Trophoblast cell (in vitro differentiated cells and primary cell): ENCODE data around the gene SLAMF1.

Source experiments
- DNase-seq, 2 donors: peaks; one replicate each; pipeline ENCODE4 v3.0.0-alpha.2; 2016
- H2AFZ ChIP-seq: 2 replicates; pipeline ENCODE4 v1.6.1; 2013; ENCODE audit warnings: low read length, moderate library complexity, mild to moderate bottlenecking; ENCODE audit not compliant: insufficient read depth, poor library complexity
- H2AK5ac ChIP-seq: 2 replicates; pipeline ENCODE4 v1.6.1; 2013; ENCODE audit warnings: mild to moderate bottlenecking, low read length
- H2BK120ac ChIP-seq: 2 replicates; pipeline ENCODE4 v1.6.1; 2013; ENCODE audit warnings: low read length, mild to moderate bottlenecking, moderate library complexity; ENCODE audit not compliant: insufficient read depth, poor library complexity
- H2BK12ac ChIP-seq: 2 replicates; pipeline ENCODE4 v1.6.1; 2013; ENCODE audit warnings: mild to moderate bottlenecking, low read length, moderate library complexity
- H2BK5ac ChIP-seq: 2 replicates; pipeline ENCODE4 v1.6.1; 2013; ENCODE audit warnings: low read length, low read depth, moderate library complexity, mild to moderate bottlenecking; ENCODE audit not compliant: poor library complexity
- H3K14ac ChIP-seq: 2 replicates; pipeline ENCODE4 v1.6.1; 2013; ENCODE audit warnings: mild to moderate bottlenecking, low read length
- H3K18ac ChIP-seq: 2 replicates; pipeline ENCODE4 v1.6.1; 2013; ENCODE audit warnings: mild to moderate bottlenecking, low read length
- H3K23ac ChIP-seq: 2 replicates; pipeline ENCODE4 v1.6.1; 2013; ENCODE audit warnings: low read length
- H3K27ac ChIP-seq: 2 replicates; pipeline ENCODE4 v1.5.1; 2013; ENCODE audit warnings: low read depth, mild to moderate bottlenecking, inconsistent platforms, low read length, moderate library complexity
- H3K27me3 ChIP-seq: 2 replicates; pipeline ENCODE4 v1.6.1; 2013; ENCODE audit warnings: inconsistent platforms, mild to moderate bottlenecking, low read length, moderate library complexity; ENCODE audit not compliant: insufficient read depth
- H3K36me3 ChIP-seq, 2 experiments: 1 replicate in 1 of 2; 2 replicates in 1 of 2; pipeline ENCODE4 v1.6.1; 2013; ENCODE audit warnings: low read length in 2 of 2, mild to moderate bottlenecking in 2 of 2, moderate library complexity in 1 of 2; ENCODE audit not compliant: insufficient read depth in 2 of 2, control insufficient read depth in 1 of 2
- H3K4ac ChIP-seq: 2 replicates; pipeline ENCODE4 v1.6.1; 2013; ENCODE audit warnings: low read depth, mild to moderate bottlenecking, low read length, moderate library complexity
- H3K4me1 ChIP-seq, 2 experiments: 1 replicate in 1 of 2; 2 replicates in 1 of 2; pipeline ENCODE4 v1.6.1; 2013; ENCODE audit warnings: low read length in 2 of 2, mild to moderate bottlenecking in 2 of 2, moderate library complexity in 1 of 2; ENCODE audit not compliant: insufficient read depth in 2 of 2, control insufficient read depth in 1 of 2
- H3K4me2 ChIP-seq: 2 replicates; pipeline ENCODE4 v1.6.1; 2013; ENCODE audit warnings: inconsistent platforms, mild to moderate bottlenecking, low read length, moderate library complexity
- H3K4me3 ChIP-seq: 2 replicates; pipeline ENCODE4 v1.5.1; 2013; ENCODE audit warnings: mild to moderate bottlenecking, low read depth, low read length, inconsistent platforms
- H3K79me1 ChIP-seq: one replicate; pipeline ENCODE4 v1.6.1; 2013; ENCODE audit warnings: low read length
- H3K79me2 ChIP-seq: 2 replicates; pipeline ENCODE4 v1.6.1; 2013; ENCODE audit warnings: low read length, mild to moderate bottlenecking; ENCODE audit not compliant: control insufficient read depth, insufficient read depth, poor library complexity
- H3K9ac ChIP-seq: 2 replicates; pipeline ENCODE4 v1.6.1; 2013; ENCODE audit warnings: mild to moderate bottlenecking, low read length
- H3K9me3 ChIP-seq: 2 replicates; pipeline ENCODE4 v1.6.1; 2013; ENCODE audit warnings: low read depth, mild to moderate bottlenecking, control low read depth, inconsistent platforms, low read length; ENCODE audit not compliant: insufficient read depth
- H4K12ac ChIP-seq: 2 replicates; pipeline ENCODE4 v1.6.1; 2013; ENCODE audit warnings: low read depth, mild to moderate bottlenecking, low read length, moderate library complexity
- H4K8ac ChIP-seq: 2 replicates; pipeline ENCODE4 v1.6.1; 2013; ENCODE audit warnings: low read depth, mild to moderate bottlenecking, low read length, moderate library complexity
- H4K91ac ChIP-seq: one replicate; pipeline ENCODE4 v1.6.1; 2013; ENCODE audit warnings: low read depth, mild to moderate bottlenecking, low read length, moderate library complexity
- WGBS: extraction: QIAGEN DNeasy Blood & Tissue Kit; methylation state at CpG from one replicate; pipeline ENCODE4 v1.1.7; 2013; ENCODE audit warnings: missing lambda C conversion rate; ENCODE audit not compliant: insufficient read length, insufficient coverage; ENCODE audit errors: extremely low coverage; 5-methylcytosine and 5-hydroxymethylcytosine counted together

SLAMF1 gene

DNA sequence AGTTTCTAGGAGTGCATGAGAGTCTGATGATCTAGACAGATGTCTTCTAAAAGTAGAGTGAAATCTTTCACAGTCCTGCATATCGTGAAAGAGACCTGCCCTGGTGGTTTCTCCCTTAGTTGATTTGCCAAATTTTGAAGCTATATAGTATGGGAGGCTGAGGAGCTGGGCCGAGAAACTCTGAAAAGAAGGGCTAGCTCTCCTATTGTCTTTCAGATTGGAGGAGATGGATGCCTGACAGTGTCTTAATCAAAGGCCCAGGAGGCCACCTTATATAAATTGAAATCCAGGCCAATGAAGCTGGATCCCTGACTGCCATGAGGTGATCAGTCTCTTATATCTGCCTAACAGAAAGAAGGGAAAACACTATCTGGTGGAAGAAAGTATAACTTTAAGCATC, 49.1 kb downstream of the SLAMF1 start:
- Histone ChIP-seq H3K79me1 (no peaks in the 10 kb centered on the region), H3K27me3 (no peaks in the 10 kb centered on the region), H4K8ac (no peak overlapping the region), H3K14ac (no peak overlapping the region), H3K4me2 (no peak overlapping the region), H3K18ac (no peak overlapping the region), H2BK12ac (no peak overlapping the region), H3K27ac (no peak overlapping the region), H2BK120ac (no peak overlapping the region), H2BK5ac (no peak overlapping the region), H4K91ac (no peak overlapping the region), H3K9me3 (no peaks in the 10 kb centered on the region), H3K4ac (no peak overlapping the region), H3K36me3 (no peaks in the 10 kb centered on the region), H3K4me1 (no peaks in the 10 kb centered on the region), H3K23ac (no peak overlapping the region), H4K12ac (no peak overlapping the region), H3K79me2 (no peaks in the 10 kb centered on the region), H3K9ac (no peak overlapping the region), H2AFZ (no peak overlapping the region), H3K4me3 (no peak overlapping the region), H2AK5ac (no peak overlapping the region)
- no peak for DNase-seq
- no CpG with 5 or more reads among the region's 2 CpGs for WGBS

DNA sequence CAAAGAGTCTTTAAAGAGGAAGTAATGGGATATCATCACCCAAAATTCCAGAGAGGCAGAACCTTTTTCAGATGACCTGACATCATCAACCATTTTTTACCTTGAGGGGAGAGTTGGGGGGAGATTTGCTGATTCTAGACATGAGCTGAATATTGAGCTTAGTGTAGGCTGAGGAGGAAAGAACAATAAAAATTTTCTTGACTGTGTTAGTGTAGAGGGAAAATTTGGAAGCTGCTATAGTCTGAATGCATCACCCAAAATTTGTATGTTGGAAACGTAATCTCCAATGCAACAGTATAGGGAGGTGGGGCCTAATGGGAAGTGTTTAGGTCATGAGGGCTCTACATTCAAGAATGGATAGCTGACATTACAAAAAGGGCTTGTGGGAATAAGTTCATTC, 49.8 kb downstream of the SLAMF1 start:
- no peak overlapping the region for H3K27ac ChIP-seq
- H3K4me2 ChIP-seq, result no peak overlapping the region
- H2AFZ ChIP-seq, result no peak overlapping the region
- no peaks in the 10 kb centered on the region for H3K27me3 ChIP-seq
- H2BK5ac ChIP-seq, result no peak overlapping the region
- no peak overlapping the region for H3K23ac ChIP-seq
- H3K4ac ChIP-seq, result no peak overlapping the region
- no peak overlapping the region for H4K12ac ChIP-seq
- no peak overlapping the region for H4K8ac ChIP-seq
- H3K79me2 ChIP-seq, result no peaks in the 10 kb centered on the region
- H3K18ac ChIP-seq, result no peak overlapping the region
- no peak overlapping the region for H4K91ac ChIP-seq
- no peaks in the 10 kb centered on the region for H3K9me3 ChIP-seq
- WGBS, result no CpG with 5 or more reads among the region's 1 CpG
- H3K14ac ChIP-seq, result no peak overlapping the region
- no peak overlapping the region for H2BK120ac ChIP-seq
- no peaks in the 10 kb centered on the region for H3K79me1 ChIP-seq
- H3K4me1 ChIP-seq, result no peaks in the 10 kb centered on the region
- H3K9ac ChIP-seq, result no peak overlapping the region
- H3K36me3 ChIP-seq, result no peaks in the 10 kb centered on the region
- no peak overlapping the region for H2AK5ac ChIP-seq
- no peak for DNase-seq
- no peak overlapping the region for H3K4me3 ChIP-seq
- no peak overlapping the region for H2BK12ac ChIP-seq

DNA sequence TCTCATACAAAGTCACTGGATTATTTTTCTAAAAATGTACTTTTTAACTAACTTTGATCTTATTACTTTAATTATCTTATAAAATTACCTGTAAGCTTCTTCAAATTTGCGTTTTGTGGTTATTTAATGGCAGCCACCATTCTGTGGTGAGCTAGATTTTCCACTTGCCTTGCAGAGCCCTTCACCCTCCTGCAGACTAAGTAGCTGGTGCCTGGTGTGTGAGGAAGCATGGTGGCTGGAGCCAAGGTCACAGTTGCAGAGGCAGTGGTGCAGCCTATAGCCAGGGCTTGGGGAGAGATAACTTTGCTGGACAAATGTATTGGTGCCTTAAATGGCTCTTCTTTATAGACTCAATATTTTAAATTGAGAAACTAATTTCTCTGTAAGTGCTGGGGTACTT, 56.4 kb downstream of the SLAMF1 start:
- H3K27ac ChIP-seq, result no peak overlapping the region
- H4K12ac ChIP-seq, result no peak overlapping the region
- H3K23ac ChIP-seq, result no peak overlapping the region
- H2AFZ ChIP-seq, result no peak overlapping the region
- no peak overlapping the region for H3K4ac ChIP-seq
- H3K79me1 ChIP-seq, result no peaks in the 10 kb centered on the region
- H3K9ac ChIP-seq, result no peak overlapping the region
- no peaks in the 10 kb centered on the region for H3K27me3 ChIP-seq
- no peak overlapping the region for H4K91ac ChIP-seq
- no peak overlapping the region for H3K18ac ChIP-seq
- no peak overlapping the region for H3K14ac ChIP-seq
- no peaks in the 10 kb centered on the region for H3K36me3 ChIP-seq
- H4K8ac ChIP-seq, result no peak overlapping the region
- no peaks in the 10 kb centered on the region for H3K79me2 ChIP-seq
- no peak overlapping the region for H2BK120ac ChIP-seq
- H3K9me3 ChIP-seq, result peaks cover 2% of the 10 kb centered on the region
- no peak overlapping the region for H2BK5ac ChIP-seq
- H3K4me3 ChIP-seq, result no peak overlapping the region
- no peak for DNase-seq
- H3K4me1 ChIP-seq, result no peaks in the 10 kb centered on the region
- H2BK12ac ChIP-seq, result no peak overlapping the region
- H3K4me2 ChIP-seq, result no peak overlapping the region
- no peak overlapping the region for H2AK5ac ChIP-seq
- no CpG with 5 or more reads among the region's 1 CpG for WGBS

DNA sequence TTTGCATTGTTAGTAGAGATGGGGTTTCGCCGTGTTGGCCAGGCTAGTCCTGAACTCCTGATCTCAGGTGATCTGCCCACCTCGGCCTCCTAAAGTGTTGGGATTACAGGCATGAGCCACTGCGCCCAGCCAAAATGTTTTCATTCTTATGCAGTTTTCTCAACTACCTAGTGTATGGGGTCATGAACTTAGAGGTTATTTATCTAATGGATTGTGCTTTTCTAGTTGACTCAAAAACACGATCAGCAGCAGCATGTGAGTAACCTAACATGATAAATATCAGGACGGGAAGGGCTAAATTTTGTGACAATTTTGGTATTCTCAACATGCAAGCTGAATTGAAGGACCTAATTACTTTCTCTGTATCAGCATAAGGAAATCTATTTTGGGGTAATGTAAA, 58.4 kb downstream of the SLAMF1 start:
- Histone ChIP-seq H2BK5ac (no peak overlapping the region), H3K4me1 (no peaks in the 10 kb centered on the region), H3K18ac (no peak overlapping the region), H3K9ac (no peak overlapping the region), H3K4me2 (no peak overlapping the region), H3K36me3 (no peaks in the 10 kb centered on the region), H3K4me3 (no peak overlapping the region), H3K4ac (no peak overlapping the region), H4K12ac (no peak overlapping the region), H4K8ac (no peak overlapping the region), H2AK5ac (no peak overlapping the region), H3K79me2 (no peaks in the 10 kb centered on the region), H2BK120ac (no peak overlapping the region), H3K27me3 (no peaks in the 10 kb centered on the region), H3K9me3 (peaks cover 2% of the 10 kb centered on the region), H3K27ac (no peak overlapping the region), H4K91ac (no peak overlapping the region), H3K23ac (no peak overlapping the region), H2AFZ (no peak overlapping the region), H3K79me1 (no peaks in the 10 kb centered on the region), H3K14ac (no peak overlapping the region), H2BK12ac (no peak overlapping the region)
- no peak for DNase-seq
- no CpG with 5 or more reads among the region's 6 CpGs for WGBS
